Natural killer cell (primary cell): Measurements from ENCODE around the gene MPZL2. TPM values are rescaled to one million over a fixed set of nuclear protein-coding genes. Genes with fewer than 3 reads are reported as not detected.

Source experiments
- ATAC-seq, 3 donors: fragments of 150-1000 bp in 2 of 3; fragments of 200-7000 bp in 1 of 3; cut with Tn5 transposase; 1 replicate in 1 of 3; 2 replicates in 2 of 3; pipeline ENCODE4 v1.10.0; 2021; ENCODE audit warnings: mild to moderate bottlenecking in 2 of 3, moderate library complexity in 2 of 3
- DNase-seq, 2 donors: peaks; one replicate each; pipeline versions ENCODE4 v3.0.0 to v3.0.0-alpha.2; 2013 to 2021; ENCODE audit warnings: mixed read lengths in 1 of 2
- H3K27ac ChIP-seq: one replicate; pipeline ENCODE4 v1.5.1; 2013; ENCODE audit warnings: mild to moderate bottlenecking, low read length
- H3K27me3 ChIP-seq: one replicate; pipeline ENCODE4 v1.6.1; 2013; ENCODE audit warnings: low read length; ENCODE audit not compliant: control insufficient read depth, insufficient read depth
- H3K36me3 ChIP-seq: one replicate; pipeline ENCODE4 v1.6.1; 2013; ENCODE audit warnings: low read length; ENCODE audit not compliant: control insufficient read depth, insufficient read depth
- H3K4me1 ChIP-seq: one replicate; pipeline ENCODE4 v1.6.1; 2013; ENCODE audit warnings: low read length; ENCODE audit not compliant: control insufficient read depth, insufficient read depth
- H3K4me3 ChIP-seq: one replicate; pipeline ENCODE4 v1.5.1; 2013; ENCODE audit warnings: low read length
- H3K9me3 ChIP-seq: one replicate; pipeline ENCODE4 v1.6.1; 2013; ENCODE audit warnings: low read length; ENCODE audit not compliant: control insufficient read depth, insufficient read depth
- H3K27ac Mint-ChIP-seq, 2 donors: one replicate each; pipeline ENCODE4 v1.8.0; 2022; ENCODE audit warnings: mild to moderate bottlenecking in 2 of 2, mixed read lengths in 2 of 2, moderate library complexity in 1 of 2
- H3K27me3 Mint-ChIP-seq, 2 donors: one replicate each; pipeline ENCODE4 v1.8.0; 2022; ENCODE audit warnings: low read depth in 2 of 2, mixed read lengths in 2 of 2
- H3K36me3 Mint-ChIP-seq: one replicate; pipeline ENCODE4 v1.8.0; 2022; ENCODE audit warnings: mixed read lengths
- H3K4me1 Mint-ChIP-seq, 2 donors: one replicate each; pipeline ENCODE4 v1.8.0; 2022; ENCODE audit warnings: mixed read lengths in 2 of 2
- H3K4me3 Mint-ChIP-seq: one replicate; pipeline ENCODE4 v1.8.0; 2022; ENCODE audit warnings: mild to moderate bottlenecking, moderate library complexity, mixed read lengths
- H3K9me3 Mint-ChIP-seq, 2 donors: one replicate each; pipeline ENCODE4 v1.8.0; 2022; ENCODE audit warnings: mixed read lengths in 2 of 2
- WGBS: methylation state at CpG from one replicate; pipeline ENCODE4 v1.1.7; 2013; ENCODE audit warnings: missing lambda C conversion rate; ENCODE audit not compliant: insufficient coverage; 5-methylcytosine and 5-hydroxymethylcytosine counted together
- intact Hi-C: fragments of 100-400 bp; cut with micrococcal nuclease; formaldehyde crosslinking; loops from one replicate; pipeline ENCODE4 v1.14.2; 2022
- total RNA-seq, 4 donors: library from RNA; stranded (reverse); fragments of 120-200 nt in 1 of 4; gene quantifications; one replicate each; pipeline versions ENCODE4 v1.2.3 to v1.2.4, GENCODE V29; 2013 to 2022
- TF ChIP-seq, protein P1 (sequence below): fragments of 200-600 bp; IDR thresholded peaks from one replicate; pipeline ENCODE4 v1.8.0; 2022; ENCODE audit warnings: antibody characterized with exemption

Gene MPZL2
- total RNA-seq, 3 donors from 2014 or later (not counting 1 experiment from before 2014, with no cell fraction given) = 0.49 to 0.58 TPM; not detected in 1

DNA sequence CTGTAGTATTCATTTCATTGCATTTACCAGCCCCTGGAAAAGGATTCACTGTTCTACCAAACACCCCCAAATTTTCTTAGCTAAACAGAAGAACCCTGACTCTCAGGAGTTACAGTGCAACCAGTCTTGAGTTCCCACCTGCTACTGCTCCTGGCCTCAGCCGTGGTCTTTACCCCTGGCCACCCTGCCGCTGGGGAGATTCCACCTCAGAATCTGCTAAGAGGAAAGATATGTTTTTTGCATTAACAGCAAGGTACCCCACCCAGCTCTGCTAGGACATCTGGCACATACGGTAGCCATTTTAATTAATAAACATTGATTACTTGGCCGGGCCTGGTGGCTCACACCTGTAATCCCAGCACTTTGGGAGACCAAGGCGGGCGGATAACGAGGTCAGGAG, 48.3 kb downstream of the MPZL2 start:
- Histone ChIP-seq H3K27ac (peak overlapping the region; percentile 33), H3K4me3 (no peak overlapping the region), H3K36me3 (no peaks in the 10 kb centered on the region), H3K9me3 (no peaks in the 10 kb centered on the region), H3K27me3 (no peaks in the 10 kb centered on the region), H3K4me1 (peaks cover 32% of the 10 kb centered on the region)
- intact Hi-C loops = no loop called here
- Mint-ChIP-seq H3K27me3 (peaks cover 16 to 67% of the 10 kb centered on the region in 2 donors), H3K4me3 (no peak overlapping the region), H3K9me3 (no peaks in the 10 kb centered on the region), H3K27ac (peak overlapping the region in 1 of 2 donors; percentile 7), H3K4me1 (peaks cover 7 to 48% of the 10 kb centered on the region in 2 donors), H3K36me3 (no peaks in the 10 kb centered on the region)
- DNase-seq (no peak), ATAC-seq (no peak)
- TF ChIP-seq, protein P1, sequence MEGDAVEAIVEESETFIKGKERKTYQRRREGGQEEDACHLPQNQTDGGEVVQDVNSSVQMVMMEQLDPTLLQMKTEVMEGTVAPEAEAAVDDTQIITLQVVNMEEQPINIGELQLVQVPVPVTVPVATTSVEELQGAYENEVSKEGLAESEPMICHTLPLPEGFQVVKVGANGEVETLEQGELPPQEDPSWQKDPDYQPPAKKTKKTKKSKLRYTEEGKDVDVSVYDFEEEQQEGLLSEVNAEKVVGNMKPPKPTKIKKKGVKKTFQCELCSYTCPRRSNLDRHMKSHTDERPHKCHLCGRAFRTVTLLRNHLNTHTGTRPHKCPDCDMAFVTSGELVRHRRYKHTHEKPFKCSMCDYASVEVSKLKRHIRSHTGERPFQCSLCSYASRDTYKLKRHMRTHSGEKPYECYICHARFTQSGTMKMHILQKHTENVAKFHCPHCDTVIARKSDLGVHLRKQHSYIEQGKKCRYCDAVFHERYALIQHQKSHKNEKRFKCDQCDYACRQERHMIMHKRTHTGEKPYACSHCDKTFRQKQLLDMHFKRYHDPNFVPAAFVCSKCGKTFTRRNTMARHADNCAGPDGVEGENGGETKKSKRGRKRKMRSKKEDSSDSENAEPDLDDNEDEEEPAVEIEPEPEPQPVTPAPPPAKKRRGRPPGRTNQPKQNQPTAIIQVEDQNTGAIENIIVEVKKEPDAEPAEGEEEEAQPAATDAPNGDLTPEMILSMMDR = no peak
- 58% methylated on average over 4 of the region's 7 CpGs for WGBS

DNA sequence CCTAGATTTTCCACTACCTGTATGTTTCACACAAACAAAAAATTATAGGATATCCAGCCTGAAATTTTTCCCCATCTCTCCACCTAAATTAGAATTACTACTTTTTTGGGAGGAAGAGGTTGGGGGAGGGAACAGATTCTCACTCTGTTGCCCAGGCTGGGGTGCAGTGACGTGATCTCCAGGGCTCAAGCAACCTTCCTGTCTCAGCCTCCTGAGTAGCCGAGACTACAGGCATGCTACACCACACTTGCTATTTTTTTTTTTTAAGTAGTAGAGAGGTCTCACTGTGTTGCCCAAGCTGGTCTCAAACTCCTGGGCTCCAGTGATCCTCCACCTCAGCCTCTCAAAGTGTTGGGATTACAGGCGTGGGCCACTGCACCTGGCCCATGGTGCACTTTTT, 48.8 kb downstream of the MPZL2 start:
- no peak overlapping the region for H3K4me3 Mint-ChIP-seq
- intact Hi-C loops = no loop called here
- WGBS = 33% methylated on average over 2 of the region's 3 CpGs

GRCh38 chr11:118214210-118214914, 49.7 kb downstream of the MPZL2 start:
- Mint-ChIP-seq H3K27ac (no peak overlapping the region), H3K4me3 (no peak overlapping the region), H3K27me3 (peaks cover 13 to 53% of the 10 kb centered on the region in 2 donors), H3K4me1 (peaks cover 7 to 44% of the 10 kb centered on the region in 2 donors), H3K36me3 (no peaks in the 10 kb centered on the region), H3K9me3 (no peaks in the 10 kb centered on the region)
- intact Hi-C loops = no loop called here
- H3K27me3 ChIP-seq = no peaks in the 10 kb centered on the region
- peak in 1 of 3 donors; percentile 55 for ATAC-seq
- H3K9me3 ChIP-seq = no peaks in the 10 kb centered on the region
- no peak overlapping the region for H3K4me3 ChIP-seq
- WGBS = 28% methylated on average over 6 of the region's 6 CpGs
- H3K36me3 ChIP-seq = peaks cover 4% of the 10 kb centered on the region
- peaks cover 24% of the 10 kb centered on the region for H3K4me1 ChIP-seq
- H3K27ac ChIP-seq = no peak overlapping the region
- TF ChIP-seq, protein P1 = no peak
- DNase-seq = no peak

More for the DNA sequence above, 48.8 kb downstream of the MPZL2 start:
- no peaks in the 10 kb centered on the region for H3K27me3 ChIP-seq
- H3K4me1 ChIP-seq = peaks cover 32% of the 10 kb centered on the region
- peaks cover 2% of the 10 kb centered on the region for H3K36me3 ChIP-seq
- ATAC-seq (peak in 2 of 3 donors; percentile 58 to 83), DNase-seq (peak in 1 of 2 donors; percentile 61)
- no peak overlapping the region for H3K27ac Mint-ChIP-seq
- no peak overlapping the region for H3K4me3 ChIP-seq
- no peaks in the 10 kb centered on the region for H3K9me3 ChIP-seq
- H3K36me3 Mint-ChIP-seq = no peaks in the 10 kb centered on the region
- H3K4me1 Mint-ChIP-seq = peaks cover 7 to 48% of the 10 kb centered on the region in 2 donors
- no peaks in the 10 kb centered on the region for H3K9me3 Mint-ChIP-seq
- peak overlapping the region; percentile 33 for H3K27ac ChIP-seq
- TF ChIP-seq, protein P1 = no peak
- peaks cover 16 to 62% of the 10 kb centered on the region in 2 donors for H3K27me3 Mint-ChIP-seq
